ENCODE results near the gene SNX10.

The SNX10 gene

GRCh38 chr7:26409661-26410547, 118.2 kb downstream of the SNX10 start:
- DNase-seq: no peak

- DNase-seq: no peak
These were observed 121.5 kb downstream of the SNX10 start for GRCh38 chr7:26413007-26413691.

GRCh38 chr7:26416004-26416403, 124.3 kb downstream of the SNX10 start:
- no peak for DNase-seq

- DNase-seq: no peak
These were observed 126.3 kb downstream of the SNX10 start for GRCh38 chr7:26417911-26418413.

GRCh38 chr7:26419198-26419597, 127.5 kb downstream of the SNX10 start:
- no peak for DNase-seq

GRCh38 chr7:26420422-26421019, 128.9 kb downstream of the SNX10 start:
- peak in 1 of 2 donors; percentile 6 for DNase-seq

GRCh38 chr7:26422761-26423160, 131.1 kb downstream of the SNX10 start:
- DNase-seq: no peak

GRCh38 chr7:26423436-26423835, 131.8 kb downstream of the SNX10 start:
- DNase-seq: no peak
